HCT116 (cell line): ENCODE results near the gene PCDHGB5. TPM values are rescaled to one million over a fixed set of nuclear protein-coding genes. Genes with fewer than 3 reads are reported as not detected.

Source experiments
- ATAC-seq: fragments of 200-7000 bp; cut with Tn5 transposase; 2 replicates; pipeline ENCODE4 v1.9.1; 2020; ENCODE audit warnings: mild to moderate bottlenecking, moderate library complexity
- BruUV-seq: library from RNA; stranded (reverse); fragments of 400-500 nt; replicated peaks from 2 replicates; lab custom pipeline; 2021; lab: Mats Ljungman, UMichigan
- CTCF ChIA-PET: fragments of 300-600 bp; sonication (Branson Sonifier 250); formaldehyde crosslinking; loops from one replicate; lab custom pipeline; 2021; ENCODE audit warnings: antibody characterized with exemption; lab: Charles Lee
- POLR2A ChIA-PET: fragments of 300-600, 350-600 bp; sonication (Branson Sonifier 250); formaldehyde crosslinking; loops from one replicate; lab custom pipeline; 2021; ENCODE audit warnings: antibody characterized with exemption; lab: Charles Lee
- RAD21 ChIA-PET, 2 experiments: fragments of 300-600 bp; sonication (Branson Sonifier 250); formaldehyde crosslinking; loops; one replicate each; lab custom pipeline; 2023; ENCODE audit warnings: low total read pairs in 2 of 2; ENCODE audit not compliant: uncharacterized antibody in 2 of 2, unreplicated experiment in 2 of 2, low non-redundant PET in 1 of 2; lab: Charles Lee
- DNase-seq: peaks from one replicate; pipeline ENCODE4 v3.0.0-alpha.2; 2010; ENCODE audit warnings: low read depth, low spot score
- H2AFZ ChIP-seq: fragments of 200-600 bp; shearing (Covaris generic), sonication (generic); 2 replicates; pipeline ENCODE4 v1.6.1; 2017; ENCODE audit warnings: low read depth, mixed run types, mixed read lengths, antibody characterized with exemption, low read length; ENCODE audit not compliant: poor library complexity, severe bottlenecking
- H3K27ac ChIP-seq: 2 replicates; pipeline ENCODE4 v1.5.1; 2012; ENCODE audit warnings: low read depth, low read length
- H3K27me3 ChIP-seq: fragments of 200-600 bp; sonication (generic); 2 replicates; pipeline ENCODE4 v1.6.1; 2016; ENCODE audit warnings: mixed run types, low read length, mixed read lengths; ENCODE audit not compliant: insufficient read depth
- H3K36me3 ChIP-seq, 2 experiments: fragments of 200-500 bp in 1 of 2; fragments of 200-600 bp in 1 of 2; sonication (Bioruptor generic) in 1 of 2; sonication (generic) in 1 of 2; 2 replicates each; pipeline versions ENCODE4 v1.5.1 to v1.6.1; 2014 to 2016; ENCODE audit warnings: low read length in 2 of 2, inconsistent platforms in 1 of 2, mixed read lengths in 1 of 2, mixed run types in 1 of 2; ENCODE audit not compliant: insufficient read depth in 2 of 2, control insufficient read depth in 1 of 2
- H3K4me1 ChIP-seq, 2 experiments: fragments of 200-600 bp in 1 of 2; sonication (generic) in 1 of 2; 2 replicates each; pipeline versions ENCODE4 v1.5.1 to v1.6.1; 2012 to 2017; ENCODE audit warnings: low read length in 2 of 2, inconsistent platforms in 1 of 2, mild to moderate bottlenecking in 1 of 2, mixed read lengths in 1 of 2, mixed run types in 1 of 2, moderate library complexity in 1 of 2; ENCODE audit not compliant: insufficient read depth in 2 of 2, control insufficient read depth in 1 of 2
- H3K4me2 ChIP-seq: fragments of 200-600 bp; sonication (generic); 2 replicates; pipeline ENCODE4 v1.6.1; 2017; ENCODE audit warnings: mixed run types, low read length, mixed read lengths
- H3K4me3 ChIP-seq, 2 experiments: fragments of 200-600 bp in 1 of 2; sonication (generic) in 1 of 2; replicated peaks in 1 of 2; 2 replicates each; pipeline ENCODE4 v1.5.1; 2011 to 2016; ENCODE audit warnings: low read length in 2 of 2, control low read depth in 1 of 2, low read depth in 1 of 2, mild to moderate bottlenecking in 1 of 2, mixed read lengths in 1 of 2, mixed run types in 1 of 2
- H3K79me2 ChIP-seq: fragments of 200-600 bp; sonication (generic); 2 replicates; pipeline ENCODE4 v1.6.1; 2017; ENCODE audit warnings: mild to moderate bottlenecking, mixed run types, low read length, moderate library complexity, mixed read lengths; ENCODE audit not compliant: insufficient read depth
- H3K9ac ChIP-seq: fragments of 200-600 bp; sonication (generic); 2 replicates; pipeline ENCODE4 v1.6.1; 2016; ENCODE audit warnings: low read length, mixed read lengths
- H3K9me2 ChIP-seq: fragments of 200-600 bp; sonication (generic), shearing (Covaris generic); 2 replicates; pipeline ENCODE4 v1.6.1; 2017; ENCODE audit warnings: mixed run types, mild to moderate bottlenecking, moderate library complexity; ENCODE audit not compliant: insufficient read depth
- H3K9me3 ChIP-seq, 2 experiments: fragments of 200-500 bp in 1 of 2; fragments of 200-600 bp in 1 of 2; sonication (Bioruptor generic) in 1 of 2; sonication (generic) in 1 of 2; 2 replicates each; pipeline ENCODE4 v1.6.1; 2014 to 2017; ENCODE audit warnings: low read length in 2 of 2, mixed read lengths in 2 of 2, inconsistent platforms in 1 of 2, low read depth in 1 of 2, mild to moderate bottlenecking in 1 of 2, mixed run types in 1 of 2, moderate library complexity in 1 of 2; ENCODE audit not compliant: control insufficient read depth in 1 of 2, insufficient read depth in 1 of 2
- H4K20me1 ChIP-seq: fragments of 200-600 bp; sonication (generic), shearing (Covaris generic); 2 replicates; pipeline ENCODE4 v1.6.1; 2017; ENCODE audit warnings: mixed run types, mild to moderate bottlenecking, moderate library complexity; ENCODE audit not compliant: insufficient read depth
- FOSL1 ChIP-seq: IDR thresholded peaks from 2 replicates; pipeline ENCODE4 v1.6.1; 2012; ENCODE audit warnings: low read depth
- JUND ChIP-seq: IDR thresholded peaks from 2 replicates; pipeline ENCODE4 v1.6.1; 2012
- MAX ChIP-seq: IDR thresholded peaks from 2 replicates; pipeline ENCODE4 v1.6.1; 2012
- POLR2AphosphoS5 ChIP-seq: IDR thresholded peaks from 2 replicates; pipeline ENCODE4 v1.6.1; 2011; ENCODE audit warnings: mild to moderate bottlenecking, low read depth, low read length, moderate library complexity
- RAD21 ChIP-seq: IDR thresholded peaks from 2 replicates; pipeline ENCODE4 v1.6.1; 2012; ENCODE audit warnings: low read depth, mild to moderate bottlenecking
- REST ChIP-seq: IDR thresholded peaks from 2 replicates; pipeline ENCODE4 v1.6.1; 2012; ENCODE audit warnings: low read depth
- SIN3A ChIP-seq: IDR thresholded peaks from 2 replicates; pipeline ENCODE4 v1.6.1; 2012; ENCODE audit warnings: low read depth
- SRF ChIP-seq: IDR thresholded peaks from 2 replicates; pipeline ENCODE4 v1.6.1; 2012; ENCODE audit warnings: low read depth
- TCF7L2 ChIP-seq: IDR thresholded peaks from 2 replicates; pipeline ENCODE4 v1.7.0; 2011; ENCODE audit warnings: borderline replicate concordance, inconsistent platforms; ENCODE audit not compliant: insufficient read depth, insufficient read length; ENCODE audit errors: extremely low read depth
- YY1 ChIP-seq: IDR thresholded peaks from 2 replicates; pipeline ENCODE4 v1.6.1; 2011; ENCODE audit warnings: low read length, low read depth, moderate library complexity, mild to moderate bottlenecking; ENCODE audit not compliant: insufficient replicate concordance; ENCODE audit errors: extremely low read depth
- intact Hi-C: fragments of 100-400 bp; cut with micrococcal nuclease; formaldehyde crosslinking; loops from 2 replicates; pipeline ENCODE4 v1.10.0; 2022
- total RNA-seq: library from RNA; stranded (reverse); gene quantifications from one replicate; pipeline ENCODE4 v1.2.1, GENCODE V29; 2021; ENCODE audit not compliant: unreplicated experiment

The PCDHGB5 gene
- total RNA-seq, 1 experiment from 2014 or later, result 0.15 TPM

DNA sequence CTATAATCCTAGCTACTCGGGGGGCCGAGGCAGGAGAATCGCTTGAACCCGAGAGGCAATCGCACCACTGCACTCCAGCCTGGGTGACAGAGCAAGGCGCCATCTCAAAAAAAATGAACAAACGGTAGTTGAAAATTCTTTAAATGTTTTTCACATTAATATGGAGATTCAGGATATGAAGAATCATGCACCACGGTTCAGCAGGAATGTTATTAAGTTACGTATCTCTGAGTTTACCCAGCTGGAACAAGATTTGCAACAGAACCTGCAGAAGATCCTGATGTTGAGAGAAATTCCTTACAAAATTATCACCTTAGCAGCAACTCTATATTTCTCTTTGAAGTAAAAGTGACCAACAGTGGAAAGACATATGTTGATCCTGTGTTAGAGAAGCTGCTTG is 42.6 kb downstream of the PCDHGB5 start:
- no peak overlapping the region for H2AFZ ChIP-seq
- H3K27me3 ChIP-seq, result no peaks in the 10 kb centered on the region
- no peak overlapping the region for H3K27ac ChIP-seq
- POLR2A ChIA-PET, result no interaction called here
- TF ChIP-seq TCF7L2 (no peak), SRF (no peak), JUND (no peak), FOSL1 (no peak), REST (no peak), MAX (no peak), YY1 (no peak), POLR2AphosphoS5 (no peak), SIN3A (no peak), RAD21 (no peak)
- TF ChIP-seq, all 23 proteins: peak for 0
- Histone ChIP-seq H4K20me1 (no peaks in the 10 kb centered on the region), H3K9me2 (no peaks in the 10 kb centered on the region), H3K4me2 (no peak overlapping the region), H3K9me3 (no peaks in the 10 kb centered on the region), H3K79me2 (no peaks in the 10 kb centered on the region), H3K9ac (no peak overlapping the region), H3K36me3 (no peaks in the 10 kb centered on the region), H3K4me1 (no peaks in the 10 kb centered on the region), H3K4me3 (no peak overlapping the region)
- ATAC-seq (no peak), DNase-seq (no peak)
- CTCF ChIA-PET, result no interaction called here
- intact Hi-C loops, result no loop called here
- BruUV-seq, result no TSS peak
- RAD21 ChIA-PET, result no interaction called here
